HG03342 (cell line): Measurements from ENCODE around the gene APC2.
"Not testable (repeated sequence)": the region's sequence is repeated elsewhere in the genome, so short reads cannot be mapped to it uniquely, and the experiment has no call there.

Experiments used
- ATAC-seq: cut with Tn5 transposase; IDR thresholded peaks from one replicate; pipeline ENCODE4 v1.9.1; 2021; ENCODE audit warnings: mild to moderate bottlenecking, moderate library complexity; ENCODE audit not compliant: unreplicated experiment

APC2 gene

DNA sequence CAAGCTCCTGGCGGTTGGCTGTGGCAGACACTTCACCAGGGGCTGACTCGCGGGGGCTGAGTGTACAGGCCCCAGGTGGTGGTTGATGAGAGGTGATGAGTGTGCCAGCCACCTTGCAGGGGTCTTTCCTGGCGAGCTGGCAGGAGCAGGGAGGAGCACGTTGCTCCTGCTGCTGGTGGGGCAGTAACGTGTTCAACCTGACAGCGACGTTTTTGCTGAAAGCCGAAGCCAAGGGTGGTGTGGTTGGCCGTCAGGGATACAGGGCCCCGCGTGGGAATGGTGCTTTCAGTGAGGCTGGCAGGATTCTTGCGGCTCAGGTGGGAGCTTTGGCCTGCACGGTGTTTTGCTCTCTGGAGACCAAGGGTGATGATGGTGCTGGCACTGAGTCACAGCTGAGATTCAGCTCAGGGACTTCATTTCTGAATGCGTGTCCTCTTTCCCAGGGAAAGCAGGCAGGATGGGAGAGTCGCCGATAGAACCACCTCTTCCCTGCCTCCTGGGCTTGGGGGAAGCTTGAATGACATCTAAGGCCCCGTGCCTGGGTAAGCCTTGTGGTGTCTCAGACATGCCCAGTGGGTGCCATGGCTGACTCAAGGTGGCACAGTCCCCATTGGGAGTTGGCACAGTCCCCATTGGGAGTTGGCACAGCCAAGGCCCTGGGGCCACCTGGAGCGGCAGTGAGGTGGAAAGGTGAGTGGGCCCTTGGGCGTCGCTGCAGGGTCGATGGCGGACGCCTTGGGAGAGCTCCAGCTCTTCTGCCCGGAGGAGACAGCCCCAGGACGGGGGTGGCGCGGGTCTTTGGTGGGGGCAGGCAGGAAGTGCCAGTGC lies 33.7 kb upstream of the APC2 start:
- ATAC-seq, result no peak

GRCh38 chr19:1417145-1417544 lies 32.8 kb upstream of the APC2 start:
- no peak for ATAC-seq

- no peak for ATAC-seq
These were observed 32.0 kb upstream of the APC2 start for GRCh38 chr19:1417681-1418495.

- ATAC-seq, result no peak
These were observed 31.5 kb upstream of the APC2 start for GRCh38 chr19:1418496-1418775.

DNA sequence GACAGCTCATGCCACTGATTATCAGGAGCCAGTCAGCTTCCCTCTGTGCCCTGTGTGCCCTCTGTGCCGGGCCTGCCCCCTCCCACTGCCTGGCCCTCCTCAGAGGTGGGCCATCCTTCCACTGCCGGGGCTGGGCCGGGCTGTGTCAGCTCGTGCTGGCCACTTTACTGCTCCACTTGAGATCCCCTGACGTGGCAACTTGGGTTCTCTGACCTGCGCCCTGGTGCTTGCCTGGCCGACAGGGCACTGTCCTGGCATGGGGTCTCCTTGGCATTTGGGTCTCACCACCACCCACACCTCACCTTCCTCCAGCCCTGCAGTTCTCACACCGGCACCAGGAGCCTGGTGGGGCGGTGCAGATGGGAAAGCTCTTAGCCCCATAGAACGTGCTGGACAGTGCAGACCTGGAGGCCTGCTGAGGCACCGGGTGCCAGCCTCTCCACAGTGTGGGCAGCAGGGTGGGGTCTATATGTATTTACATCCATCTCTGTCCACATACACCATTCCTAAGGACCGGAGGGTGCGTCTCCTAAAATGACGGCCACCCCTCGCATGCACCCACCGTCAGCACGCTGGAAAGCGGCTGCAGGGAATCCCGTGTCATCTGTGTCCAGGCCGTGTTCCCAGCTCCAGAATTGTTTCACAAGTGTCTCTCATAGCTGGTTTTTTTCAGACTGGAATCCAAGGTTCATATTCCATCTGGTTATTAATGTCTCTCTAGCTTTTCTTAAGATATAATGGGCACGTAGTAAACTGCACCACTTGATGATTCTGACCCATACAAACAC lies 30.8 kb upstream of the APC2 start:
- ATAC-seq, result no peak

DNA sequence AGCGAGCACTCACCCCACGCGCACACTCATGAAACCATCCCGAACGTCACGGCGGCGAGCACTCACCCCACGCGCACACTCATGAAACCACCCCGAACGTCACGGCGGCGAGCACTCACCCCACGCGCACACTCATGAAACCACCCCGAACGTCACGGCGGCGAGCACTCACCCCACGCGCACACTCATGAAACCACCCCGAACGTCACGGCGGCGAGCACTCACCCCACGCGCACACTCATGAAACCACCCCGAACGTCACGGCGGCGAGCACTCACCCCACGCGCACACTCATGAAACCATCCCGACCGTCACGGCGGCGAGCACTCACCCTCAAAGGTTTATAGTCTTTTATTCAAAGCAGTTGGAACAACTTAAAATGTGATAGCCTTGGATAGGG lies 29.8 kb upstream of the APC2 start:
- ATAC-seq, result not testable (repeated sequence)

GRCh38 chr19:1420590-1420989 lies 29.3 kb upstream of the APC2 start:
- ATAC-seq, result no peak

DNA sequence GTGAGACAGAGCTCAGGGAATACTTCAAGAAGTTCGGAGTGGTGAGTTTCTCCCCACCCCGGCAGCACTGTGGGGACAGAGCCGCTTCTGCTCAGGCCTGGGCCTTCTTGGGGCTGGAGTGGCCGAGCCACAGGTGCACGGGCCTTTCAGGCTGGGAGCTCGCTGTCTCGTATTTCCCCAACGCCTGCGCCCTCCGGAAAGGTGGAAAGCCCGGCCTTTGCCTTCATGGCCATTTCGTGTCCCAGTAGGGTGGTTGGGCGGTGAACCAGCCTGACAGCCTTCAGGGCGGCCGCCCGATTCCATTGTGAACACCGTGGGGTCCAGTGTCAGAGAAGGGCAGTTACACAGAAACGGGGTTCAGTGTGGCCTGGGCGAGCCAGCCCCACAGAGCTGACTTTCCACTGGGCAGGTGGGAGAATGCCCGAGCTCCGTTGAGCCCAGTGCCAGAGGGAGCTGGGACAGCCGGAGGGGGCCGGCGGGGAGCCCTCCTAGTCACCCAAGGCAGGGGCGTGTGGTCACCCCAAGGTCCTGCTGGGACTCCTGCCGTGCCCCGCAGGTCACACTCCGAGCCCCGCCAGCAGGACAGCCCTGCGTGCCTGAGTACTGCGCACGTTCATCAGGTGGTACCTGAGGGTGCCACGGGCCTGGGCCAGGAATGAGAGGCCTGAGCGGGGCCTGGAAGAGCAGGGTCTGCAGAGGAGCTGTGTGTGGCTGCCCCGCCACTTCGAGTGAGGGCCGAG lies 28.5 kb upstream of the APC2 start:
- ATAC-seq, result no peak

DNA sequence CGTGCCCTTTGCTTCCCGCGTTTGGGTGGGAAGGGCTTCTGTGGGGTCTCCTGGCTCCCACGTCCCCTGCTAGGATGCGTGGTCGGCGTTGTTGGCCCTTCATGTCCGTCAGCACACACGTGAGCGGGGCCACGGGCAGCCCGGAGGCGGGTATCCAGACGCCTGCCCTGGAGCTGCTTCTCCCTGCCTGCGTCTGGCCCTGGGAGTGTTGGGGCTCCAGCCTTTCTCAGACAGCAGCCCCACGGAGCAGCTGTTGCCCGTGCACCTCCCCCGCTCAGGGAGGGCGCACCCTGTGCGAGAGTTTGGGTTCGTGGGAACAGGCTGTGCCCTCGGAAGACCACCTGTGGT lies 28.0 kb upstream of the APC2 start:
- no peak for ATAC-seq

DNA sequence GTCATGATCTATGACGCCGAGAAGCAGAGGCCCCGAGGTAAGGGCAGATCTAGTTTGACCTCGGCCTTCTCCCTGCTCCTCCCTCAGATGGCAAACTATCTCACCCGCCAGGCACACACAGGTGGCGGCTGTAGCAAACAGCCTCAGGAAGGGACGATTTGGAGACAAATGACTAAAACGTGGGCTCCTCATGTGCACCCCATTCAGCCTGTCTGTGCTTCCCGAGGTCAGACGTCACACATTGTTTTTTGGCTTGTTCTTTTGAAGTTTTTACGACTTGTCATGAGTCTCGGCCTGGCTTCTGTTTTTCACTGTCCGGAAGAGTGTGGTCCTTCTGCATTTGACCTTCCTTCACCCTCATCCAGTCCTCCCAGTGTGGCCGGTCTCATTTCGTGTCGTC lies 27.6 kb upstream of the APC2 start:
- no peak for ATAC-seq

- no peak for ATAC-seq
These were observed 27.0 kb upstream of the APC2 start for GRCh38 chr19:1422943-1423342.

- ATAC-seq, result no peak
These were observed 26.3 kb upstream of the APC2 start for GRCh38 chr19:1423436-1424191.

DNA sequence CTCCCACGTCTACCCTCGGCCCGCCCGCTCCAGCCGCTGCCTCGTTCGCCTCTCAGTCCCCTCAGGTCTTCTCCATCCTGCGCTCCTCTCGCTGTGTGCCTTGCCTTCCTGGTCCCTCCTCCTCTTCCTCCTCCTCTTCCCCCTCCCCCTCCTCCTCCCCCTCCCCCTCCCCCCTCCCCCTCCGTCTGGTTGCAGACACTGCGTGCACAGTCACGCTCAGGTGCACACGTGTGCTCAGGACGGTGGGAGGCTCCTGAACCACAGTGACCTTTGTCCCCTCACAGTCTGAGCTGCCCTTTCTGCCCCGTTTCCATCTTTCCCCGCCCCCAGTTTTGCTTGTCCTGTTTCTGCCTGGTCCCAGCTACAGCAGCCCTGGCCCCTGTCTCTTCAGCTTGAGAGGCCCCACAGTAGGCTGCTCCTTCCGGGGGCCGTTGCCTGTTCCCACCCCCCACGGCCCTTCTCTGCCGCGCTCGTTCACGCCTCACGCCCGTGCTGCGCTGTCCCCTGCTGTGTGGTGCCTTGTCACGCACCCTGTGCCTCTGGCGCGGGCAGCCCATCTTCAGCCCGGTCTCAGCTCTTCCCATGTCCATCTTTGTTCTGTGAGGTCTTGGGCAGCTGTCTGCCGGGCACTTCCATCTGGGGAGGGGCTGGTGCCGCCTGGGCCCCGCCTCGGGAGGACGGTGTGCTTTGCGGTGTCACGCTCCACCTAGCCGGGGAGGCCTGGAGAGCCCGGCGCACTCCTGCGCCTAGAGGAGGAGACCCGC lies 25.5 kb upstream of the APC2 start:
- no peak for ATAC-seq

DNA sequence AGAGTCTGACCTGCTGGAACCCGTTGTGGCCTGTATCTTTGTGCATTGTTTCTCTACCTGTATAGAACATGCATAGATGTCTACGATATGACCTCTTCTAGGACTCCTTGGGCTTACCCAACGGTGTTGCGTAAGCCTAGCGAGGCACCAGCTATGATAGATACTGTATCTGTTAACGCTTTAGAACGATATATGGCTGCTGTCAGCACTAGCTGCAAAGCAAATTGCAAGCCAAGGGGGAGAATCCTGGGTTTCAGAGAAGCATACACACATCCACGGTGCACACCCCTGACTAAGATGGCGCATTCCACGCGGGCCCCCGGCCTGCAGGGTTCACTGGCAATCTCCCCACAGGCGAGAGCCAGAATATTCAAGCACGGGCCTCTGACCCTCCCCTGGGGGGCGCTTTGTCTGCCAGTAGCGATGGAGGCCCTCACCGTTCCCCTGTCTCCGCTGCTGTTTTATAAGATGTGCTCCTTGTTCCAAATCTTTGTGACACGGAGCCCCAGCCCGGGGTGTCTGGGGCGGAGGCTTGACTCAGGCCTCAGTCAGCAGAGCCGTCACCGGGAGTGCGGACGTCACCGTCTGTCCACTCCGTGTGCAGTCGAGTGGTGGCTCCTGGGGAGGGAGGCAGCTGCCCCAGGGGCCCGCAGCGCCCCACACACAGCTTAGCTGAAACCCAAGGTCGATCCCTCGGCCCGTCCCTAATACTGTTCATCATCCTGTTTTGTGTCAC lies 24.7 kb upstream of the APC2 start:
- no peak for ATAC-seq

DNA sequence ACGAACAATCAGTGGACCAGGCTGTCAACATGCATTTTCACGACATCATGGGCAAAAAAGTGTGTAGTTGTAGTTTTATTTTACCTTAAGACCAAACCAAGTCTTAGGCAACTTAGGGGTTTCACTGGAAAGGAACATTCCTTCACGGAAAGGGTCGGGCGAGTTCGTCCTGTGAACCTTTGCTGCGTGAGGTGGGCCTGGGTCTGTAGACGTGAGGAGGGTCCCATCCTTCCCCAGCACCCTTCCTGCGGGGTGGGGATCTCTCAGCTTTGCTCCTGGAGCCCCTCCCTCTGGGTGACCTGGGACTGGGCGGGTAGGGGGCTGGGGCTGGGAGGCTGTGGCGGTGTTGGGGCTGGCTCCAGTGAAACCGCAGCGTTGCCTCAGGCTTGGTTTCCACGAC lies 24.0 kb upstream of the APC2 start:
- no peak for ATAC-seq

GRCh38 chr19:1426736-1427135 lies 23.2 kb upstream of the APC2 start:
- ATAC-seq, result no peak

DNA sequence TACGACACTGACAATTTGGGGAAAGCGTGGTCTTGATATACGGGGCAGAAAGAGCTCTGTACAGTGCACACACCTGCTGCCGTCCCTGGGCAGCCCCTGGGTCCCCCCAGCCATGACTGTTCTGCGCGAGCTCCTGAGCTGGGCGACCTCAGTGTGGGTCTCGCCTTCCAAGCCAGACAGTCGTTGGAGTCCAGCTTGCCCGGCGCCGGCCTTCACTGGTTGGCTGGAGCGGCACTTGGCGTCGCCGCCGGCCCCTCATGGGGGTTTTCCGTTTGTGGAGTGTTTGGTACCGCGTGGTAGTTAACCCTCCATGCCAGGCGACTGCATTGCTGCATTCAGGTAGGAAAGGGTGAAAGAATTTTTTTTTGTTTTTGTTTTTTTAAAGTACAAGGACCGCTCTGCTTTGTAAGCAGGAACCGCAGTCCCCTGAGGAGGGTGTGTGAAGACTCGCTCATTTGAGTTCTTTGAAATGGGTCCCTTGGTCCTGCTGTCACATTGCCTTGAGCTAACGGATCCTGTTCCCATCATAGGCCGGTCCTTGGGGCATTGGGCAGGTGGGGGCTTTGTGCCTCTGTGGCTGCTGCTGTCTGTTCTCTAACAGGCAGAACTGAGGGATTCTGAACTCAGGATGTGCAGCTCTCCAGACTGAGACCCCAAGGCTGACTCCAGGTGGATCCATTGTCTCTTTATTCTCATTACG lies 22.6 kb upstream of the APC2 start:
- ATAC-seq, result no peak

GRCh38 chr19:1428738-1429391 lies 21.1 kb upstream of the APC2 start:
- ATAC-seq, result no peak
